DMS153 treated with DMSO at 0.1 percent for 48 hours (cell line): ENCODE data around the gene CNTNAP5.

Experiments used
- DNase-seq: peaks from one replicate; lab custom pipeline; 2025; ENCODE audit not compliant: unreplicated experiment; lab: John Stamatoyannopoulos, UW

Gene CNTNAP5

DNA sequence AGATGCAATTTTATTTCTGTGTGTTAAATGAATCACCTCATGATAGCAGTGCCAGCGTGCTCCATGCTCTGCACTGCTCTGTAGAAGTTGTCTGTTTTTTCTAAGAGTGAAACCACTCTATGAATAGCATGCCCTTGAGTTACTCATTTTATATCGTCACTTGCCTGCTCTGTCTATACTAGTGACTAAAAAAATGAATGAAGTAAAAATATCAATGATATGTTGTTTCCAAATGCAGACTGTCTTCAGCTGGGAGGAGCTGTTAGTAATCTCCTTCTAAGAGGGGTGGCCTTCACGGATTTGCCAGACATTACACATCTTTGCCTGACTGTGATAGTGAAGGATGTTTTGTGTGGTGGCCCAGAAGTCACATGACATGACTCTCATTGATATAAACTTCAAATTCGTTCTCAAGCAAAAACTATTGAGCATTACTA, 852.1 kb downstream of the CNTNAP5 start:
- DNase-seq: no peak

DNA sequence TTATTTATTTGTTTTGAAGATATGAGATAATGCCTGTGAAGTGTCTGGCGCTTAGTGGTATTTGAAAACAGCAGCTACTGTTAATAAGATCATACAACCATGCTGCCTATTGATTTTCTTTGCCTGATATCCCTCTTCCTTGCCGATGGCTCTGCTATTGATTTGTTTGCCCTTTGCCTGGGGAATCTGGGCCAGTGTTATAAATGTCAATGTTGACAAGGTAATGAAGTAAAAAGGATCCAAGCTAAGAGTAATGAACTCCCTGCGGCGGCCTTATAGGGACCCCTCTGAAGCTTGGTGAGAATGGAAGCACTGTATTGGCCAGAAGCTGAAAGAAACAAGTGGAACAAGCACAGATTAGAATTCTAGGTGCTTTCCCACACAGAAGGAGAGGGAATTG, 854.6 kb downstream of the CNTNAP5 start:
- DNase-seq: no peak

DNA sequence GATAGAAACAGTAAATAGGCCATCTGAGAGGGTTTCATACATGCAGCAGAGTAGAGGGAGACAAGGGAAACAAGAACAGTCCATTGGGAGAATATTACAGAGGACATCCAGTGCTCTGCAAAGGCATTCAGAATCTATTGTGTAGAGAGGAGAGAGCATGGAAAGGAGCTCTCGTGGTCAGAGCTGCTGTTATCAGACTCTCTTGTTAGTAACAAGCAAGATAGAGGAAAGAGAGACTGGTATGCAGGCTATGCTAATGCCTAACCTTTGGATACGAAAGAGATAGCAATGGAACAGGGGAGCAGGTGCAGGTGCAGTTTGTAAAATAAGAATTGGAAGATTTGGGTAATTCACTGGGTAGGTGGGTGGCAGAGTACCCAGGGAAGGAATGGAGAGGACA, 855.9 kb downstream of the CNTNAP5 start:
- no peak for DNase-seq

DNA sequence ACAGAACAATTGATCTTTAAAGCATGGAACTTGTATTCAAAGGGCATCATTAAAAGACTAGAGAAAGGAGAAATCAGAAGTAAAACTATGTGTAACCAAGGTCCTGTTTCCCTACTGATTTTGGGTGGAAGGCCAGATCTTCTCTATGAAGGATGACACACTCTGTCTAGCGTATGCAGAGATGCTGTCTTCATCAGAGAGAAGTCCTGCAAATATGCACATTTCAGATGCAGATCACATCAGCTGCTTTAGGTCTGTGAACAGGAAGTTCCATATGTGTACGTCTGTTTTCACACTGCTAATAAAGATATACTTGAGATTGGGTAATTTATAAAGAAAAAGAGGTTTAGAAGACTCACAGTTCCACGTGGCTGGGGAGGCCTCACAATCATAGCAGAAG, 857.3 kb downstream of the CNTNAP5 start:
- DNase-seq: no peak

DNA sequence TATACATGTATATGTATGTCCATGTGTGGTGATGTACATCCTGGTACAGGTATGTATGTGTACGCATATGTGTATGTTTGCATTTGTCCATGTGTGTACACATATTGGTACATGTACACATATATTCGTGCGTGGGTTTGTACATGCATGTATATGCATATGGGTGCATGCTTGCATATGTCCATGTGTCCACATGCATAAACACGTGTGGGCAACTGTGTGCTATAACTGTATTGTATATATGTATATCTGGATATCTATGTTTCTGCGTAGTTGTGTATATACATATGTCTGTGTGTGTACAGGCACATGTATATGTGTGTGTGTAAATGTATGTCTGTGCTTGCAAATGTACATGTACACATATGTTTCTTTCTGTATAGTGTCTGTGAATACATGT, 858.5 kb downstream of the CNTNAP5 start:
- no peak for DNase-seq

DNA sequence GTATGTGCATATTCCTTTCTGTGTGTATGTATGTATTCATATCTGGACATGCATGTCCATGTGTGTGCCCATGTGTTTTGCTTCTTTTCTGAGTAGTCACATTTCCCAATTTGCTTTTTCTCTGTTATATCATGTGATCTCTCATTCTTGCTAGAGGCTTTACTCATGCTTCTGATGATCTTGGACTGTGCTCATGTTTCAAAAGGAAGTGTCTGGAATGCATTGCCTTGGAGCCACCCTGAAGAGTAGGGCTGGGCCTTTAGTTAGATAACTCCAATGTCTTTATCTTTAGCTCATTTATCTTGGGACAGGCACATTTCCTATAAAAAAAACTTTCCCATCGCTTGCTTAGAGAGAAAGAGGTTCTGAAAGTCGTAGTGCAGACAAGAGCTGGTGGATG, 859.2 kb downstream of the CNTNAP5 start:
- no peak for DNase-seq

DNA sequence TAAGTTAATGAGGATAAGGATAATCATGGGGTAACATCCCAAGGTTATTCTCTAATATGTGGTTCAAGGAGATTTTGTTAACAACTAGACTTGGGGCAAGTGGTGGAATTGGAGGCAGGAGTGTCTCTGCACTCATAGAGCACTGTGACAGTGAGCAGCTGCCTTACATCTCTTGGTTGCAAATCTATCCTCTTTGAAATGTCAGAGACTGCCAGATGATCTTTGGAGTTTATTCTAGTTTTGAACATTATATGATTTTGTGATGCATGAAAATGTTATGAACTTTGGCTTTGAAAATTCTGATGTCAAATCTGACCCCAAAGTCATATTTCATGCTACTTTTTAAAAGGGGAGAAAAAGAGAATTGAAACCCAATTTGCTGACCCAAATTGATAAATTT, 861.1 kb downstream of the CNTNAP5 start:
- DNase-seq: no peak

DNA sequence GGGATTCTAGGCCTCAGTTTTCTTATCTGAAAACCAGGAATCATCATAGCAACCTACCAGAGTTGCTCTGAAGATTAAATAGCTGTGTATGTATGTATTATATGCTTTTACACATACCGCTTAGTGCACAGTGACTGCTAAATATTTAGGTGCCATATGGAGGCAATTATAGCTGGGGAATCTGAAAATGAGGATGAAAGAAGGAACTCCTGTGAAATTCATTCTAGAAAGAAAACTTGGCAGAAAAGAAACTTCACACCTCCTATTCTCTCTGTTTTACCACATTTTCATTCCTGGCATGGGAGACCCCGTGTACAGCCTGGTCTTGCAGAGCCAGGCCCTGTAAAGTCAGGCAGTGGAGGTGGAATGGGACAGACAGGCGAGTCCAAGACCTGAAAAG, 862.4 kb downstream of the CNTNAP5 start:
- DNase-seq: no peak

DNA sequence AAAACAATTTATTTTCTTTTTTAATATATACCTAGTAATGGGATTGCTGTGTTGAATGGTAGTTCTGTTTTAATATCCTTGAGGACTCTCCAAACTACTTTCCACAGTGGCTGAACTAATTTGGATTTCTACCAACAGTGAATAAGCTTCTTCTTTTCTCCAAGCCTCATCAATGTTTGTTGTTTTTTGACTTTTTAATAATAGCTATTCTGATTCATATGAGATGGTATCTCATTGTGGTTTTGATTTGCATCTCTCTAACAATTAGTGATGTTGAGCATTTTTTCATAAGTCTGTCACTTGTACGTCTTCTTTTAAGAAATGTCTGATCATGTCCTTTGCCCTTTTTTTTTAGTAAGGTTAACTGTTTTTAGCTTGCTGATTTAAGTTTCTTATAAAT, 863.3 kb downstream of the CNTNAP5 start:
- DNase-seq: no peak

DNA sequence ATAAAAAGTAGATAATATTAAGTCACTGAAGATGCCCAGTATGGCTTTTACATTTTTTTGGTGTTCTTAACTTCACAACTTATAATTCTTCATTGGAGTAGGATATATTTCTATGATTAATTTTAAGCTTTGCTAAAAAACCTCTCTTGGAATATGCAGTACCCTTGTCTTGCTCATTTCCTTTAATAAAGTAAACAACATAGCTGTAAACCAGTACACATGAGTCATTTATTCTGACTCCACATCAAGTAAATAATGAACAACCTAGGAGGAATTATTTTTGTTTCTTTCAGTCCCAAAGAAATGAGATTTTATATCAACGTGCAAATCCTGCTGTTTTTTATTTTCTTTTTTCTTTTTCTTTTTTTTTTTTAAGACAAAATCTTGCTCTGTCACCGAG, 869.1 kb downstream of the CNTNAP5 start:
- no peak for DNase-seq

DNA sequence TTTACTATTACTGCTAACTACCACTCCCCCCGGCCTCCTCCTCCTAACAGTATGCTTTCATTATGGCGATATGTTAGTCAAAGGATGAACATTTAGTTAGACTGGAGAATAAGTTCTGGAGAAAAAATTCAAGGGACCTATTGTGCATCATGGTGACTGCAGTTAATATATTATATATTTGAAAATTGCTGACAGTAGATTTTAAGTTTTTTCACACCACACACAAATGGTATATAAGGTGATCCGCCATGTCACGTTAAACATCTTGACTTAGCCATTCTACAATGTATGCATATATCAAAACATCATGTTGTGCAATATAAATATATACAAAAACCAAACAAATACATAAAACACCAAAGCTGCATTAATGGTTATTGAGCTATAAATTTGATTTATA, 873.7 kb downstream of the CNTNAP5 start:
- no peak for DNase-seq

DNA sequence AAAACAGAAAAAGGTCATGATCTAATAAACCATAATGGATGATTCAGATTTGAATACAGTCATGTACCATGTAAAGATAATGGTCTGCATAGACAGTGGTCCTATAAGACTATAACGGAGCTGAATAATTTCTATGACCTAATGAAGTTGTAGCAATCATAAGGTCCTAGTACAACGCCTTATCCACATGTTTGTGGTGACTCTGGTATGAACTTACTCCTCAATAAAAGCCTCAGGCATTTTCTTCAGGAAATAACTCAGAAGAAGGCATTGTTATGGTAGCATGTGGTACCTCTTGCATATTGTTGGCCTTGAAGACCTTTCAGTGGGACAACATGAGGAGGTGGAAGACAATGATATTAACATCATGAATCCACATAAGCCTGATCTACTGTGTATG, 883.3 kb downstream of the CNTNAP5 start:
- no peak for DNase-seq

DNA sequence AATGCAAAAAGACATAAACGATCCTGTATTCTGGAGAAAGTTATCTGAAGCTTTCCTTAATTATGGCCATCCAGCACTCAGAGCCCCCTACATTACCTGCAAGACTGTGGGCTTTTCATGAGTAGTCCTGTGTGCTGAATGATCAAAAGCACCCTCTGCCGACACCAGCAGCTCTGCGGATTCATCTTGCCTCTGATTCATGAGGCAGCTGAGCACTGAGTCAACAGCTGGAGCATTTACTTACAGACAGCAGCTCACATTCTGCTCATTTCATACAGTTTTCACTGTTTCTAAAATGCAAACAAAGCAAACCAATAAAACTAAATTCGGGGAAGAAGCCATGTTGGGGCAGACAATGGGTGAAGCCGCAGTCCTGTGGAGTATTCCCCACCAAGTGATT, 886.5 kb downstream of the CNTNAP5 start:
- no peak for DNase-seq

DNA sequence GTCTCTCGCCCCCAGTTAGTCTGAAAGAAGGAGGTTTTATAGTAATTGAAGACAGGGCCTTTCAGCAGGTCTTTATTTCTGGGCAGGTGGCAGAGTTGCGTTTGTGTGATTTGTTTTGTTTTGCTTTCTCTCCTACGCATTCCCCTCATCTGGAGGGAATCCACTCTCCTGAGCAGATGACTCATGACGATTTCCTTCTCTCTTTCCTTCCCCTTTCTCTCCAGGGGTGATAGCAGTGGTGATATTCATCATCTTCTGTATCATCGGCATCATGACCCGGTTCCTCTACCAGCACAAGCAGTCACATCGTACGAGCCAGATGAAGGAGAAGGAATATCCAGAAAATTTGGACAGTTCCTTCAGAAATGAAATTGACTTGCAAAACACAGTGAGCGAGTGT, 888.8 kb downstream of the CNTNAP5 start:
- no peak for DNase-seq

DNA sequence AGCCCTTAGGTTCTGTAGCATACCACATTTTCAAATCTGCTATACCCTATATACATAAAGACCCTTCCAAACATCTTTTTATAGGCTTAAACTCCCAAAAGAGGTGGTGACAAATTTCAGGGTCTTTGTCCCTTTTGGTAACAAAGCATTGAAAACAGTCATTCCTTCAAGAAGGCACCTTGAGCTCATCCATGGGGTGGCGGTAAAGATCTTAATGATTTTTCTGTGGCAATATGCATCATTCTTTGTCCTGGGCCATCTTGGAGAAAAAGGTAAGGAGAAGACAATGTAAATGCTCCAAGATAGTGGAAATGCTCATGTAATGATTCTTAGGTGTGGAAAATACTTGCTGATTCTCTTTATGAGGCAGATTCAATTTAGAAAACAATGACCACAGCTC, 890.5 kb downstream of the CNTNAP5 start:
- no peak for DNase-seq

DNA sequence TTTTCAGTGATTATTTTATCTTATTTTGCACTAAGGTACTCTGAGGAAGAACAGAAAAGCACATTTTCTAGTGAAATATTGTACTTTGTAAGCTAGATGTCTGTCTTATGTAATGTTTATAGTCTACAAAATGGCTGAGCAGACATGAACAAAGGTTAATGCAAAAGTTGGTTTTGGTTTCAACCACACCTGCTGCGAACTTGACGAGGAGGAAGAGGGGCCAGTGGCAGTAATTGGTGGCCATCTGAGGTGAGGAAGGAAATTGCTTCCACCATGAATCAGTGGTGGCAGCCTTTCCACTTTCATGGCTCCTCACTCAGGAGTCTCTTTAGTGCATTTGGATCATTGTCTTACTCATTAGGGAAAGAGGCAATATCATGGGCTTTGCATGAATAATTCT, 894.2 kb downstream of the CNTNAP5 start:
- DNase-seq: no peak

DNA sequence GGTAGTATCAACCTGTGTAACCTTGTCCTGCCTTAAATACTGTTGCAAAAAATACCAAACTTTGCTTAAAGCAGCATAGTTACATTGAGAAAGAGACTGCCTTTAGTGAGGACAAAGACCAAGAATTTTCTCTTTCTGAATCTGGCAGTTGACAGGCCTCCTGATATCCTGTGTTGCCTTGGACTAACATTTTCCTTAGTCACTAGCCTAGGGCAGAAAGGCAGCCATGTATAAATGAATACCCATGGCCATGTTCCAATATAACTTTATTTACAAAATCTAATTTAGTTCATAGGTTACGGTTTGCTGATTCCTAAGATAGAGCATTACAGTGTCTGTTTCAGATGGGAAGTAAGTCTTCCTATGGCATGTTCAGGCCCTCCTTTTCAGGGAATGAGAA, 895.4 kb downstream of the CNTNAP5 start:
- DNase-seq: no peak

DNA sequence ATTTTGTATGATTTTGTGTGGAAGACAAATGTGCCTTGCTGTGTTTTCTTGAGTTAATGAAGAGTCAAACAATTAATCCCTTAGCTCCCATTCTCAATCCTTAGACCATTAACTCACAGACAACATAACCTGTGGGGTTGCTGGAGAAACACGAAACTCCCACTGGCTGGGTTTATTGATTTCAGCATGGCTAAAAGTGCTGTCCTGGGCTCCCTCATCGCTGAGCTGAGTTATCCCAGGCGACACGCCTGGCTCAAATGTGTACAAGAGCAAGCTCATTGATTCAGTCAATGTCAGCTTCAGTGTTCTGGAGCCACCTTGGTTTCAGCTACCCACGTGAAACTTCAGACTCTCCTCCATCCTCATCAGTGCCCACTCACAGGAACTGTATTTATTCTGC, 896.1 kb downstream of the CNTNAP5 start:
- no peak for DNase-seq

DNA sequence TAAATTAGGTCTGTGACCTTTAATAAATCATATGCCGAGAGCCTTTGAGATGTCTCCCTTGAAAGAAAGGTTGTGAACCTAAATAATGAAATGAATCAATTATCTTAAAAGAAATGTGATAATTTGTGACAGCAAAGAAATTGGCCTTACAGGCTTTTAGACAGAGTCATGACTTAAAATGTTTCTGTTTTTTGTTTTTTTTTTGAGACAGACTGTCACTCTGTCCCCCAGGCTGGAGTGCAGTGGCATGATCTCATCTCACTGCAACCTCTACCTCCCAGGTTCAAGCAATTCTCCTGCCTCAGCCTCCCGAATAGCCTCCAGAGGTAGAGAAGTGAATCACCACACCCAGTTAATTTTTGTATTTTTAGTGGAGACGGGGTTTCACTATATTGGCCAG, 898.0 kb downstream of the CNTNAP5 start:
- no peak for DNase-seq

DNA sequence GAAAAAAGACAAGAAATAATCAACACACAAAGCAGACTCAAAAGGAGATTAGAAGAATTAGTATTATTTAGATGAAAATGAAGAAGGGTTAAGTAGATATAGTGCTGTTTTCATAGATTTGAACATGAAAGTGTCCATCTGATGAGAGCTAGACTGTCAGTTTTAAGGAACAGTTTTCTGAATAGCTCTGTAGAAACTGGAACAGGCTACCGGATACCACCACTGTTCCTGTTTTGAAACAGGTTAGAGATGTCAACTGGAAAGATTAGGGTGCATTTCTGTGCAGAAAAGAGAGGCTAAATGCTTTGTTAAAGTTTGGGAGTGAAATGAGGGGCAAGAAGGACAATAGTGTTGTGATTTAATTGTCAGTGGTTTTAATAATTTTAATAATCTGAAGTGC, 908.8 kb downstream of the CNTNAP5 start:
- no peak for DNase-seq

DNA sequence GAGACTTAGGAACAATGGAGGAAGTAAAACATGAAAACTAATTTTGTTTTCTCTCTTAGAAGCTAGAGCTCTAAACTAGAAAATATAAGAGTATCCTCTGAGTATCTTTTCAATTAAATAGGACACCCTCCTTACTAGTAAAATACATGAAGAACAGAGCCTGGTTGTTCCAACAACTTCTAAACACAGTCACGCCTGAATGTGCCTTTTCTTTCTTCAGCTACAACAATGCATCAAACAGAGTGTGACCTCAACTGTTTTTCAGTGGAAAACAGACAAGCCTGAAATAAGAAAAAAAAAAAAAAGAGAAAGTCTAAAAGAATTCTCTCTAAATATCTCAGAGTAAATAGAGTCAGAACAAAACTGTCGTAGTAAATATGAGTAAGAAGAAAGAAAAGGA, 928.8 kb downstream of the CNTNAP5 start:
- DNase-seq: no peak

DNA sequence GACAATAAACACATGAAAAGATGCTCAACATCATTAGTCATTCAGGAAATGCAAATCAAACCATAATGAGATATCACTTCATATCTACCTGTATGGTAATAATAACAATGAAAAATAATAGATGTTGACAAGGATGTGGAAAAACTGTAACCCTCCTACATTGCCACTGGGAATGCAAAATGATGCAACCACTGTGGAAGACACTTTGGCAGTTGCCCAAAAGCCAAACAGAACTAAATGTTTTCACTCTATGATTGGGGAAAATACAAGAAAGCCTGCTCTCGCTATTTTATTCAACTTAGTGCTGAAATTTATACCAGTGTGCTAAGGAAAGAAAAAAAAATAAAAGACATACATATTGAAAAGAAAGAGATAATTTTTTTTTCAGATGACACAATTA, 934.5 kb downstream of the CNTNAP5 start:
- DNase-seq: no peak

DNA sequence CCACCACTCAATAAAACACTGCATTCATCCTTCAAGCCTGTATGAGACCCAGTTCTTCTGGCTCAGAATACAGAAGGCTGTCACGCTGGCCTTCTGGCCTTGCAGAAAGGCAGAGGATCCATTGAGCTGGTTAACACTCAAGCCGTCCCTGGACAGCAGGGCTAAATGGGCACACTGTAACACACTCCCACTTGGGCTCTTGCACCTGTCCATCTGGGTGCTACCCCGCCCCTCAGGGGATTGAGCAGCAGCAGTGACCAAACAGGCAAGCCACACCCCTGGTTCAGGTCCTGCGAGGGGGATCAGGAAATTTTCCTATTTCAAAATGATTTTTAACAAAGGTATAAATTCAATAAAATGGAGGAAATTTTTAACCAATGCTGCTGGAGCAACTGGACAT, 936.0 kb downstream of the CNTNAP5 start:
- DNase-seq: no peak
